Measurements from ENCODE around the gene PRND.

GRCh38 chr20:4674672-4675071, 47.0 kb upstream of the PRND start:
- TF ChIP-seq CTCF (IDR thresholded peaks at IDR 0.05) = no peak
- no peak for TF ChIP-seq POLR2A (IDR thresholded peaks at IDR 0.05)
